Calu3 (cell line): ENCODE data around the gene ABCA12. TPM values are rescaled to one million over a fixed set of nuclear protein-coding genes. Genes with fewer than 3 reads are reported as not detected.
"Not testable (repeated sequence)": the region's sequence is repeated elsewhere in the genome, so short reads cannot be mapped to it uniquely, and the experiment has no call there.

Source experiments
- BruUV-seq: library from RNA; stranded (reverse); fragments of 400-500 nt; replicated peaks from 2 replicates; lab custom pipeline; 2021; lab: Mats Ljungman, UMichigan
- CTCF ChIA-PET: fragments of 300-600 bp; sonication (Branson Sonifier 250); formaldehyde crosslinking; loops from one replicate; lab custom pipeline; 2022; ENCODE audit warnings: antibody characterized with exemption; lab: Charles Lee
- DNase-seq: peaks from one replicate; pipeline ENCODE4 v3.0.0; 2022
- H3K27ac Mint-ChIP-seq: one replicate; pipeline ENCODE4 v1.8.0; 2022; ENCODE audit warnings: mixed read lengths; ENCODE audit not compliant: unreplicated experiment
- H3K27me3 Mint-ChIP-seq: one replicate; pipeline ENCODE4 v1.8.0; 2022; ENCODE audit warnings: mixed read lengths; ENCODE audit not compliant: unreplicated experiment
- H3K36me3 Mint-ChIP-seq: one replicate; pipeline ENCODE4 v1.8.0; 2022; ENCODE audit warnings: mild to moderate bottlenecking, moderate library complexity, mixed read lengths; ENCODE audit not compliant: insufficient read depth, unreplicated experiment
- H3K4me1 Mint-ChIP-seq: one replicate; pipeline ENCODE4 v1.8.0; 2022; ENCODE audit warnings: mild to moderate bottlenecking, low read depth, mixed read lengths; ENCODE audit not compliant: unreplicated experiment
- H3K4me3 Mint-ChIP-seq: one replicate; pipeline ENCODE4 v1.8.0; 2022; ENCODE audit warnings: mild to moderate bottlenecking, low read depth, moderate library complexity, mixed read lengths; ENCODE audit not compliant: unreplicated experiment
- H3K9me3 Mint-ChIP-seq: one replicate; pipeline ENCODE4 v1.8.0; 2022; ENCODE audit warnings: low read depth, mixed read lengths; ENCODE audit not compliant: unreplicated experiment
- intact Hi-C: fragments of 100-400 bp; cut with micrococcal nuclease; formaldehyde crosslinking; loops from one replicate; pipeline ENCODE4 v1.10.0; 2022; ENCODE audit not compliant: unreplicated experiment
- total RNA-seq: library from RNA; stranded (reverse); gene quantifications from 2 replicates; pipeline ENCODE4 v1.2.3, GENCODE V29; 2022
- TF ChIP-seq, protein P1 (sequence below): fragments of 200-600 bp; IDR thresholded peaks from one replicate; pipeline ENCODE4 v1.8.0; 2022; ENCODE audit warnings: antibody characterized with exemption; ENCODE audit not compliant: unreplicated experiment

Gene ABCA12
- total RNA-seq, 1 experiment from 2014 or later, result 4.8 TPM

DNA sequence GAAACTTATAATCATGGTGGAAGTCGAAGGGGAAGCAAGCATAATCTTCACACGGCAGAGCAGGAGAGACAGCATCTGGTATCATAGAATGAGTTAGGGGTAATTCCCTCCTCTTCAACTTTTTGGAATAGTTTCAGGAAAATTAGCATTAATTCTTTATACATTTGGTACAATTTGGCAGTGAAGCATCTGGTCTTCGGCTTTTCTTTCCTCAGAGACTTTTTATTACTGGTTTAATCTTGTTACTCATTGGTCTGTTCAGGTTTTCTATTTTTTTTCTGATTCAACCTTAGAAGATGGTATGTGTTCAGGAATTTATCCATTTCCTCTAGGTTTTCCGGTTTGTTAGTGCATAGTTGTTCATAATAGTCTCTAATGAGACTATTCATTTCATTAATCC is 39.7 kb upstream of the ABCA12 start:
- no peaks in the 10 kb centered on the region for H3K36me3 Mint-ChIP-seq
- intact Hi-C loops, result no loop called here
- CTCF ChIA-PET, result no interaction called here
- H3K9me3 Mint-ChIP-seq, result peaks cover 3% of the 10 kb centered on the region
- no peaks in the 10 kb centered on the region for H3K4me1 Mint-ChIP-seq
- no TSS peak for BruUV-seq
- no peak overlapping the region for H3K27ac Mint-ChIP-seq
- H3K27me3 Mint-ChIP-seq, result no peaks in the 10 kb centered on the region
- DNase-seq, result no peak
- TF ChIP-seq, protein P1, sequence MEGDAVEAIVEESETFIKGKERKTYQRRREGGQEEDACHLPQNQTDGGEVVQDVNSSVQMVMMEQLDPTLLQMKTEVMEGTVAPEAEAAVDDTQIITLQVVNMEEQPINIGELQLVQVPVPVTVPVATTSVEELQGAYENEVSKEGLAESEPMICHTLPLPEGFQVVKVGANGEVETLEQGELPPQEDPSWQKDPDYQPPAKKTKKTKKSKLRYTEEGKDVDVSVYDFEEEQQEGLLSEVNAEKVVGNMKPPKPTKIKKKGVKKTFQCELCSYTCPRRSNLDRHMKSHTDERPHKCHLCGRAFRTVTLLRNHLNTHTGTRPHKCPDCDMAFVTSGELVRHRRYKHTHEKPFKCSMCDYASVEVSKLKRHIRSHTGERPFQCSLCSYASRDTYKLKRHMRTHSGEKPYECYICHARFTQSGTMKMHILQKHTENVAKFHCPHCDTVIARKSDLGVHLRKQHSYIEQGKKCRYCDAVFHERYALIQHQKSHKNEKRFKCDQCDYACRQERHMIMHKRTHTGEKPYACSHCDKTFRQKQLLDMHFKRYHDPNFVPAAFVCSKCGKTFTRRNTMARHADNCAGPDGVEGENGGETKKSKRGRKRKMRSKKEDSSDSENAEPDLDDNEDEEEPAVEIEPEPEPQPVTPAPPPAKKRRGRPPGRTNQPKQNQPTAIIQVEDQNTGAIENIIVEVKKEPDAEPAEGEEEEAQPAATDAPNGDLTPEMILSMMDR, result no peak
- H3K4me3 Mint-ChIP-seq, result no peak overlapping the region

DNA sequence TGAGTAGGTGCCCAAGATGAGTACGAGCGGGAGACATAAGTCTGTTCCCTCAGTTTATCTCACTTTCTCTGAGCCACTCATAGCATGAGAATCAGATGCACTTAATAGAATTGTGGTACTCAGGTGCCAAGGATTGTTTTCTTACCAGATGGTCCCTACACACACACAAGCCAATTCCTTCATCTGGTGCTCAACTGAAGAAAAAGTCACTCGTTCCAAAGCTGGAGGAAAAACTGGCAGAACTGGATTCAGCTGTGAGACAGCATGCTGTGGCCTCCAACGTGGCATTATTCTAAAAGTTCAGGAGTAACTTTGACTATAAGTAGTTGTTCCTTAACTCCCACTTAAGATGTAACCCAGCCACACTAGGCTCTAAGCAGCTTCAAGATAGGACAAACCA is 33.4 kb upstream of the ABCA12 start:
- Mint-ChIP-seq H3K27ac (no peak overlapping the region), H3K27me3 (no peaks in the 10 kb centered on the region), H3K36me3 (no peaks in the 10 kb centered on the region), H3K9me3 (no peaks in the 10 kb centered on the region), H3K4me1 (peaks cover 10% of the 10 kb centered on the region), H3K4me3 (peak overlapping the region; percentile 58)
- CTCF ChIA-PET, result no interaction called here
- TF ChIP-seq, protein P1, result no peak
- DNase-seq, result peak; percentile 4
- no TSS peak for BruUV-seq
- intact Hi-C loops, result no loop called here

DNA sequence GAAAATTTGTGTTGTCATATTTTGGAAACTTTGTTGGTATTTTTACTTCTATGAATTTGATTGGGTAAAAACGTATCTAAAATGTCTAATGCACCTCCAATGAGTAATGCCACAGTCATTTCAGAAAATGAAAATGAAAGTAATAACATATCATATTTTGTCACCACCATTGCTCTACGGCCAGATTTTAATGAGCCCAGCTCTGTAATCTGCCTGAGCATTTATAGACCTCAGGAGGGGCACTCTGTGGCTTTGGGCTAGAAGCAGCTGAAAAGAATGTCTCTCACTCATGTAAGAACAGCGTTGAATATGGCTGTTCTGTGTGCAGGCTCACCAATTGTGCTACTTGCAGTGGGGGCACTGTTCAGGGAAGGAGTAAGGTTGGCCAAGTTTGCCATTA is 32.7 kb upstream of the ABCA12 start:
- TF ChIP-seq, protein P1, result no peak
- Mint-ChIP-seq H3K4me3 (peak overlapping the region; percentile 58), H3K27me3 (no peaks in the 10 kb centered on the region), H3K27ac (peak overlapping the region; percentile 58), H3K36me3 (no peaks in the 10 kb centered on the region), H3K9me3 (no peaks in the 10 kb centered on the region), H3K4me1 (peaks cover 10% of the 10 kb centered on the region)
- intact Hi-C loops, result no loop called here
- DNase-seq, result no peak
- no TSS peak for BruUV-seq
- CTCF ChIA-PET, result interaction anchor here (0.6 kb wide), 1 partner anchor 1183 kb away, joined by 3 read pairs; no protein-coding TSS in a partner anchor

DNA sequence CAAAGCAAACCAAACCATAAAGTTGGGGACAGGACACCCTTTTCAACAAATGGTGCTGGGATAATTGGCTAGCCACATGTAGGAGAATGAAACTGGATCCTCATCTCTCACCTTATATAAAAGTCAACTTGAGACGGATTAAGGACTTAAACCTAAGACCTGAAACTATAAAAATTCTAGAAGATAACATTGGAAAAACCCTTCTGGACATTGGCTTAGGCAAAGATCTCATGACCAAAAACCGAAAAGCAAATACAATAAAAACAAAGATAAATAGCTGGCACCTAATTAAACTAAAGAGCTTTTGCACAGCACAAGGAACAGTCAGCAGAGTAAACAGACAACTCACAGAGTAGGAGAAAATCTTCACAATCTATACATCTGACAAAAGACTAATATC is 28.1 kb upstream of the ABCA12 start:
- H3K4me3 Mint-ChIP-seq, H3K9me3 Mint-ChIP-seq, CTCF ChIA-PET, H3K27ac Mint-ChIP-seq, intact Hi-C loops, DNase-seq, H3K4me1 Mint-ChIP-seq, BruUV-seq, H3K27me3 Mint-ChIP-seq, H3K36me3 Mint-ChIP-seq: not testable (repeated sequence)

DNA sequence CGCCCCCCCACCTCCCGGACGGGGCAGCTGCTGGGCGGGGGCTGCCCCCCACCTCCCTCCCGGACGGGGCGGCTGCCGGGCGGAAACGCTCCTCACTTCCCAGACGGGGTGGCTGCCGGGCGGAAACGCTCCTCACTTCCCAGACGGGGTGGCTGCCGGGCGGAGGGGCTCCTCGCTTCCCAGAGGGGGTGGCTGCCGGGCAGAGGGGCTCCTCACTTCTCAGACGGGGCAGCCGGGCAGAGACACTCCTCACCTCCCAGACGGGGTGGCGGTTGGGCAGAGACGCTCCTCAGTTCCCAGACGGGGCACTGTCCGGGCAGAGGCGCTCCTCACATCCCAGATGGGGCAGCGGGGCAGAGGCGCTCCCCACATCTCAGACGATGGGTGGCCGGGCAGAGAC is 24.9 kb upstream of the ABCA12 start:
- DNase-seq, H3K27ac Mint-ChIP-seq, intact Hi-C loops, H3K9me3 Mint-ChIP-seq, CTCF ChIA-PET, H3K4me3 Mint-ChIP-seq, H3K36me3 Mint-ChIP-seq, BruUV-seq, H3K4me1 Mint-ChIP-seq, H3K27me3 Mint-ChIP-seq: not testable (repeated sequence)
